WTC11 (cell line): ENCODE data around the gene LIN7C. TPM values are rescaled to one million over a fixed set of nuclear protein-coding genes. Genes with fewer than 3 reads are reported as not detected.

Experiments used
- ATAC-seq: fragments of 200-7000 bp; cut with Tn5 transposase; 2 replicates; pipeline ENCODE4 v1.10.0; 2021; ENCODE audit warnings: mild to moderate bottlenecking, moderate library complexity
- CTCF ChIA-PET: fragments of 300-600 bp; sonication (Branson Sonifier 250); formaldehyde crosslinking; loops from one replicate; lab custom pipeline; 2021; ENCODE audit warnings: antibody characterized with exemption; lab: Charles Lee
- POLR2A ChIA-PET: fragments of 350-600 bp; sonication (Branson Sonifier 250); formaldehyde crosslinking; loops from one replicate; lab custom pipeline; 2021; ENCODE audit warnings: antibody characterized with exemption; lab: Charles Lee
- DNase-seq: peaks from one replicate; pipeline ENCODE4 v3.0.0; 2021; ENCODE audit warnings: low spot score
- H3K27ac Mint-ChIP-seq: 2 replicates; pipeline ENCODE4 v1.8.0; 2021; ENCODE audit warnings: mixed read lengths
- H3K27me3 Mint-ChIP-seq: 2 replicates; pipeline ENCODE4 v1.8.0; 2021; ENCODE audit warnings: low read depth, mild to moderate bottlenecking, moderate library complexity, mixed read lengths
- H3K36me3 Mint-ChIP-seq: 2 replicates; pipeline ENCODE4 v1.8.0; 2021; ENCODE audit warnings: mixed read lengths
- H3K4me1 Mint-ChIP-seq: 2 replicates; pipeline ENCODE4 v1.8.0; 2022; ENCODE audit warnings: mixed read lengths
- H3K4me3 Mint-ChIP-seq: 2 replicates; pipeline ENCODE4 v1.8.0; 2021; ENCODE audit warnings: mild to moderate bottlenecking, moderate library complexity, mixed read lengths
- H3K9me3 Mint-ChIP-seq: 2 replicates; pipeline ENCODE4 v1.8.0; 2021; ENCODE audit warnings: mixed read lengths
- AFF4 ChIP-seq: sonication (generic); formaldehyde crosslinking; IDR thresholded peaks from 2 replicates; pipeline ENCODE4 v1.8.1; 2023; ENCODE audit warnings: mild to moderate bottlenecking, missing genetic modification reagents, borderline replicate concordance
- ATF2 ChIP-seq: sonication (generic); formaldehyde crosslinking; IDR thresholded peaks from 2 replicates; pipeline ENCODE4 v1.8.1; 2022; ENCODE audit warnings: low read depth, missing genetic modification reagents, borderline replicate concordance
- CBFB ChIP-seq: sonication (generic); formaldehyde crosslinking; IDR thresholded peaks from 2 replicates; pipeline ENCODE4 v1.8.1; 2022; ENCODE audit warnings: mild to moderate bottlenecking, low read depth, missing genetic modification reagents
- CREB1 ChIP-seq: sonication (generic); formaldehyde crosslinking; IDR thresholded peaks from 2 replicates; pipeline ENCODE4 v1.8.0; 2023; ENCODE audit warnings: mild to moderate bottlenecking, missing genetic modification reagents
- E2F5 ChIP-seq: sonication (generic); formaldehyde crosslinking; IDR thresholded peaks from 2 replicates; pipeline ENCODE4 v1.8.1; 2022; ENCODE audit warnings: mild to moderate bottlenecking, moderate library complexity, missing genetic modification reagents
- ERG ChIP-seq: fragments of 250-450 bp; sonication (Bioruptor Pico); IDR thresholded peaks from 2 replicates; pipeline ENCODE4 v1.8.0; 2021; ENCODE audit warnings: mild to moderate bottlenecking
- ESRRA ChIP-seq: sonication (generic); formaldehyde crosslinking; IDR thresholded peaks from 2 replicates; pipeline ENCODE4 v1.8.1; 2022; ENCODE audit warnings: mild to moderate bottlenecking, missing genetic modification reagents, borderline replicate concordance
- GABPB1 ChIP-seq: sonication (generic); formaldehyde crosslinking; IDR thresholded peaks from 2 replicates; pipeline ENCODE4 v1.8.1; 2023; ENCODE audit warnings: mild to moderate bottlenecking, missing genetic modification reagents
- KAT7 ChIP-seq: sonication (generic); formaldehyde crosslinking; IDR thresholded peaks from 2 replicates; pipeline ENCODE4 v1.8.1; 2023; ENCODE audit warnings: missing genetic modification reagents, mild to moderate bottlenecking, borderline replicate concordance
- MYBL2 ChIP-seq: sonication (generic); formaldehyde crosslinking; IDR thresholded peaks from 2 replicates; pipeline ENCODE4 v1.8.1; 2023; ENCODE audit warnings: mild to moderate bottlenecking, moderate library complexity, missing genetic modification reagents
- PRDM15 ChIP-seq: sonication (generic); formaldehyde crosslinking; IDR thresholded peaks from 2 replicates; pipeline ENCODE4 v1.8.0; 2022; ENCODE audit warnings: missing genetic modification reagents
- STAT6 ChIP-seq: sonication (generic); formaldehyde crosslinking; conservative IDR thresholded peaks from 2 replicates; pipeline ENCODE4 v1.8.1; 2023; ENCODE audit warnings: mild to moderate bottlenecking, low read depth, missing genetic modification reagents, moderate library complexity
- TP53 ChIP-seq: sonication (generic); formaldehyde crosslinking; IDR thresholded peaks from 2 replicates; pipeline ENCODE4 v1.8.1; 2023; ENCODE audit warnings: mild to moderate bottlenecking, missing genetic modification reagents
- ZBTB43 ChIP-seq: sonication (generic); formaldehyde crosslinking; IDR thresholded peaks from 2 replicates; pipeline ENCODE4 v1.8.1; 2023; ENCODE audit warnings: mild to moderate bottlenecking, missing genetic modification reagents
- ZNF121 ChIP-seq: sonication (generic); formaldehyde crosslinking; IDR thresholded peaks from 2 replicates; pipeline ENCODE4 v1.8.0; 2023; ENCODE audit warnings: missing genetic modification reagents
- ZNF219 ChIP-seq: sonication (generic); formaldehyde crosslinking; IDR thresholded peaks from 2 replicates; pipeline ENCODE4 v1.8.0; 2023; ENCODE audit warnings: missing genetic modification reagents, mild to moderate bottlenecking, borderline replicate concordance
- ZNF263 ChIP-seq: sonication (generic); formaldehyde crosslinking; IDR thresholded peaks from 2 replicates; pipeline ENCODE4 v1.8.1; 2022; ENCODE audit warnings: low read depth, mild to moderate bottlenecking, moderate library complexity, missing genetic modification reagents
- ZNF416 ChIP-seq: fragments of 250-450 bp; sonication (Bioruptor Pico); IDR thresholded peaks from 2 replicates; pipeline ENCODE4 v1.9.0; 2021; ENCODE audit warnings: mild to moderate bottlenecking, inconsistent platforms
- ZNF671 ChIP-seq: fragments of 250-450 bp; sonication (Bioruptor Pico); IDR thresholded peaks from 2 replicates; pipeline ENCODE4 v1.8.0; 2021; ENCODE audit warnings: mild to moderate bottlenecking
- total RNA-seq: library from RNA; stranded (reverse); gene quantifications from 3 replicates; pipeline ENCODE4 v1.2.3, GENCODE V29; 2021

The LIN7C gene
- total RNA-seq, 1 experiment from 2014 or later: 39.4 TPM

- TF ChIP-seq AFF4 (no peak), ZNF671 (no peak), CREB1 (no peak), ZBTB43 (CRISPR knock-in tag) (no peak)
These were observed 20.0 kb upstream of the LIN7C start (continued) for GRCh38 chr11:27526535-27526934.

GRCh38 chr11:27525824-27526516, 19.4 kb upstream of the LIN7C start:
- H3K27me3 Mint-ChIP-seq: peaks cover 19% of the 10 kb centered on the region
- no peaks in the 10 kb centered on the region for H3K9me3 Mint-ChIP-seq
- no peaks in the 10 kb centered on the region for H3K36me3 Mint-ChIP-seq
- H3K4me1 Mint-ChIP-seq: no peaks in the 10 kb centered on the region
- H3K27ac Mint-ChIP-seq: no peak overlapping the region
- DNase-seq: no peak
- CTCF ChIA-PET: interaction anchor here (1.6 kb wide), 1 partner anchor 73 kb away, joined by 3 read pairs; no protein-coding TSS in a partner anchor
- no peak for ATAC-seq
- POLR2A ChIA-PET: no interaction called here
- no peak overlapping the region for H3K4me3 Mint-ChIP-seq
- no peak for TF ChIP-seq ERG
- no peak for TF ChIP-seq ATF2 (CRISPR knock-in tag)
- TF ChIP-seq ZNF263: no peak
- no peak for TF ChIP-seq TP53 (CRISPR knock-in tag)
- no peak for TF ChIP-seq MYBL2 (CRISPR knock-in tag)
- TF ChIP-seq GABPB1 (CRISPR knock-in tag): no peak
- TF ChIP-seq E2F5 (CRISPR knock-in tag): no peak
- no peak for TF ChIP-seq CBFB (CRISPR knock-in tag)
- TF ChIP-seq KAT7 (CRISPR knock-in tag): no peak
- no peak for TF ChIP-seq ZNF219 (CRISPR knock-in tag)
- TF ChIP-seq STAT6 (CRISPR knock-in tag): no peak
- no peak for TF ChIP-seq ESRRA
- no peak for TF ChIP-seq PRDM15 (CRISPR knock-in tag)
- TF ChIP-seq ZNF121 (CRISPR knock-in tag): no peak
- no peak for TF ChIP-seq ZNF416 (CRISPR knock-in tag)
